Skeletal muscle cell (primary cell): Measurements from ENCODE around the gene TRIM5.
"Not testable (repeated sequence)": the region's sequence is repeated elsewhere in the genome, so short reads cannot be mapped to it uniquely, and the experiment has no call there.

Source experiments
- DNase-seq: peaks from one replicate; pipeline ENCODE4 v3.0.0-alpha.2; 2010; ENCODE audit warnings: low read depth
- H3K4me3 ChIP-seq: 2 replicates; pipeline ENCODE4 v1.5.1; 2011; ENCODE audit warnings: low read depth, mild to moderate bottlenecking, control low read depth, low read length, moderate library complexity

Gene TRIM5

GRCh38 chr11:5690216-5690615 lies 5.3 kb upstream of the TRIM5 start:
- H3K4me3 ChIP-seq, result peak overlapping the region; percentile 45
- no peak for DNase-seq

- peak; percentile 54 for DNase-seq
- H3K4me3 ChIP-seq, result peak within 1 kb of the TSS; percentile 45
These were observed 4.7 kb upstream of the TRIM5 start, which contains the start of gene TRIM22 for GRCh38 chr11:5689551-5689983. Gene TRIM22 (plus strand): TSS chr11:5689790. CDS start chr11:5696233, 6,443 bp downstream.

DNA sequence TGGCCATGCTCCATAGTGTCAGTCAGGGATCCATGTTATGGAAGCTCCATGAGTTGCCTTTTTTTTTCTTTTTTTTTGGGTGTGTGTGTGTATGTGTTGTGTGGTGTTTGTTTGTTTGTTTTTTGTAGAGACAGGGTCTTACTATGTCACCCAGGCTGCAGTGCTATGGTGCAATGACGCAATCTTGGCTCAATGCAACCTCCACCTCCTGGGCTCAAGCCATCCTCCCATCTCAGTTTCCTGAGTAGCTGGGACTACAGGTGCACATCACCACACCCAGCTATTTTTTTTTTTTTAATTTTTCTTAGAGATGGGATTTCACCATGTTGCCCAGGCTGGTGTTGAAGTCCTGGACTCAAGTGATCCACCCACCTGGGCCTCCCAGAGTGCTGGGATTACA lies 3.6 kb upstream of the TRIM5 start:
- no peak overlapping the region for H3K4me3 ChIP-seq
- no peak for DNase-seq

- DNase-seq, result no peak
- no peak overlapping the region for H3K4me3 ChIP-seq
These were observed 1.6 kb upstream of the TRIM5 start for GRCh38 chr11:5686426-5686825.

GRCh38 chr11:5684036-5684645 lies 733 bp downstream of the TRIM5 start:
- peak overlapping the region; percentile 57 for H3K4me3 ChIP-seq
- DNase-seq, result no peak

DNA sequence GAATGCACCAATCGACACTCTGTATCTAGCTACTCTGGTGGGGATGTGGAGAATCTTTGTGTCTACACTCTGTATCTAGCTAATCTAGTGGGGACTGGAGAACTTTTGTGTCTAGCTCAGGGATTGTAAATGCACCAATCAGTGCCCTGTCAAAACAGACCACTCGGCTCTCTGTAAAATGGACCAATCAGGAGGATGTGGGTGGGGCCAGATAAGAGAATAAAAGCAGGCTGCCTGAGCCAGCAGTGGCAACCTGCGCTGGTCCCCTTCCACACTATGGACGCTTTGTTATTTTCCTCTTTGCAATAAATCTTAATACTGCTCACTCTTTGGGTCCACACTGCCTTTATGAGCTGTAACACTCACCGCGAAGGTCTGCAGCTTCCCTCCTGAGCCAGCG lies 1.3 kb downstream of the TRIM5 start:
- H3K4me3 ChIP-seq, result peak overlapping the region; percentile 57
- not testable (repeated sequence) for DNase-seq

GRCh38 chr11:5682890-5683441 lies 1.9 kb downstream of the TRIM5 start:
- not testable (repeated sequence) for H3K4me3 ChIP-seq, DNase-seq

DNA sequence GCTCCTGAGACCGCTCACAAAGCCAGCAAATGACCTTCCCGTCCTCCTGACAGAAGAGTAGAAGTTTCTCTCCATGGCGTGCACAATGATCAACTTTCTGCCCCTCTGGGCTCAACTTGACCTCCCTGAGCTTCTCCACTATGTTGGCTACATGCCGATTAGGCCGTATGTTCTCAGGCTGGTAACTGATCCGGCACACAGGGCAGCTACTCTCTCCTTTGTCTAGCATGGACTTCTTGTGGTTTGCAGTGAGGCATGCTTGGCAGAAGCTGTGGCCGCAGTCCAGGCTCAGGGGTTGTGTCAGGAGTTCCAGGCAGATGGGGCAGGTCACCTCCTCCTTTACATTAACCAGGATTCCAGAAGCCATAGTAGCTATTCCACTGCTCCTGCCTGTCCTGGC lies 5.1 kb downstream of the TRIM5 start:
- no peak for DNase-seq
- no peak overlapping the region for H3K4me3 ChIP-seq

GRCh38 chr11:5674391-5674790 lies 10.5 kb downstream of the TRIM5 start:
- H3K4me3 ChIP-seq, result no peak overlapping the region
- DNase-seq, result no peak

- DNase-seq, result no peak
- H3K4me3 ChIP-seq, result no peak overlapping the region
These were observed 13.0 kb downstream of the TRIM5 start for GRCh38 chr11:5671831-5672230.

DNA sequence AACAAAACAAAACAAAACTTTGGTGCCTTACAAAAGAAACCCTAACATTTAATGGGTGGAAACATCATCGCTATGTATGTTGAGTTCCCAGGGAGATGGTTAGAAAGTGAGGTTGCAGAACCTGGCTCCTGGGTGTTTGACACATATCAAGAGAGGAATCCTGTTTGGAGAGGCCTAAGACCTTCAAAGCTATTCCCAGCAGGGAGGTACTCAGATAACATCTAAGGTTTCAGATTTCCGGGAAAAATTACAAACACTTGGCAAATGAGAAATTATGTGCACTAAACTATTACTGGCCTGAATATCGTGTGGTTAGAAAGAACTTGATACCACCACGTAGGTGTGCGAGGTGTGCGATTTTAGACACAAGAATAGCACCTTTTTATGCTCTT lies 18.5 kb downstream of the TRIM5 start:
- no peak for DNase-seq
- no peak overlapping the region for H3K4me3 ChIP-seq

GRCh38 chr11:5665746-5666401 lies 19.0 kb downstream of the TRIM5 start:
- DNase-seq, result no peak

GRCh38 chr11:5665051-5665570 lies 19.8 kb downstream of the TRIM5 start:
- no peak overlapping the region for H3K4me3 ChIP-seq
- DNase-seq, result no peak

More at GRCh38 chr11:5665746-5666401, 19.0 kb downstream of the TRIM5 start:
- H3K4me3 ChIP-seq, result no peak overlapping the region

GRCh38 chr11:5663511-5663910 lies 21.4 kb downstream of the TRIM5 start:
- no peak for DNase-seq

GRCh38 chr11:5658318-5658717 lies 26.6 kb downstream of the TRIM5 start:
- no peak for DNase-seq
- H3K4me3 ChIP-seq, result no peak overlapping the region

More at GRCh38 chr11:5663511-5663910, 21.4 kb downstream of the TRIM5 start:
- H3K4me3 ChIP-seq, result no peak overlapping the region

GRCh38 chr11:5656956-5657355 lies 27.9 kb downstream of the TRIM5 start:
- DNase-seq, H3K4me3 ChIP-seq: not testable (repeated sequence)

- H3K4me3 ChIP-seq, result no peak overlapping the region
- no peak for DNase-seq
These were observed 29.4 kb downstream of the TRIM5 start for GRCh38 chr11:5655474-5655873.

GRCh38 chr11:5646139-5646538 lies 38.7 kb downstream of the TRIM5 start:
- DNase-seq, result no peak
- H3K4me3 ChIP-seq, result no peak overlapping the region

DNA sequence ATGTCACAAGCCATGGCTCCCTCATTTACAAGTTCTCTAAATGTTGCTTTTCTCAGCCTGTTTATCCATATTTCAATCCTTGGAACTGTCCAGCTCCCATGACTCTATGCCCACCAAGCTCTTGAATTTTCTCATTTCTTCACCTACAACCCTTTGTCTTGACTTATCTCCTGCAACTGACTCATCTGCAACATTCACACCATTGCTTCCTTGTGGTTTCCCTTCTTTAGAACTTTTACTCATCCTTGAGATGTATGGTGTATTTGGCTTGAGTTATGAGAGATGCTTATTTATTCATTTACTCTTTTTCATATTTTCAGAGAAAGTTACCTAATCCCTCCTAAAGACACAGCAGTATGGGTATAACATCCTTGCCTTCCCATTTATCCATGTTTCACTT lies 41.3 kb downstream of the TRIM5 start:
- H3K4me3 ChIP-seq, result no peak overlapping the region
- DNase-seq, result no peak

- no peak overlapping the region for H3K4me3 ChIP-seq
- DNase-seq, result no peak
These were observed 44.9 kb downstream of the TRIM5 start for GRCh38 chr11:5639953-5640352.
